Osteocyte (in vitro differentiated cells): Measurements from ENCODE around the gene MOGAT3. TPM values are rescaled to one million over a fixed set of nuclear protein-coding genes. Genes with fewer than 3 reads are reported as not detected.
A peak's percentile ranks its signal among the peaks of the same experiment; 100 is the strongest.

ENCODE experiments used
- DNase-seq: peaks from one replicate; pipeline ENCODE4 v3.0.0; 2021; ENCODE audit warnings: mixed read lengths; ENCODE audit not compliant: unreplicated experiment; ENCODE audit errors: extremely low spot score
- H3K27ac Mint-ChIP-seq: one replicate; pipeline ENCODE4 v1.8.0; 2021; ENCODE audit warnings: mild to moderate bottlenecking, mixed read lengths; ENCODE audit not compliant: unreplicated experiment
- H3K27me3 Mint-ChIP-seq: one replicate; pipeline ENCODE4 v1.8.0; 2021; ENCODE audit warnings: mixed read lengths; ENCODE audit not compliant: unreplicated experiment
- H3K36me3 Mint-ChIP-seq: one replicate; pipeline ENCODE4 v1.8.0; 2021; ENCODE audit warnings: mixed read lengths; ENCODE audit not compliant: unreplicated experiment
- H3K4me1 Mint-ChIP-seq: one replicate; pipeline ENCODE4 v1.8.0; 2021; ENCODE audit warnings: mixed read lengths; ENCODE audit not compliant: unreplicated experiment
- H3K4me3 Mint-ChIP-seq: one replicate; pipeline ENCODE4 v1.8.0; 2021; ENCODE audit warnings: mild to moderate bottlenecking, moderate library complexity, mixed read lengths; ENCODE audit not compliant: unreplicated experiment
- H3K9me3 Mint-ChIP-seq: one replicate; pipeline ENCODE4 v1.8.0; 2021; ENCODE audit warnings: mixed read lengths; ENCODE audit not compliant: unreplicated experiment
- CTCF ChIP-seq: fragments of 200-600 bp; sonication (generic); IDR thresholded peaks from 2 replicates; pipeline ENCODE4 v1.5.0; 2021; ENCODE audit warnings: antibody characterized with exemption, mild to moderate bottlenecking, moderate library complexity
- total RNA-seq: library from RNA; stranded (reverse); gene quantifications from 2 replicates; pipeline ENCODE4 v1.2.1, GENCODE V29; 2021

Gene MOGAT3
- total RNA-seq, 1 donor from 2014 or later: not detected

- Mint-ChIP-seq H3K4me1 (peaks cover 4% of the 10 kb centered on the region), H3K36me3 (no peaks in the 10 kb centered on the region), H3K27me3 (peaks cover 10% of the 10 kb centered on the region), H3K4me3 (no peak overlapping the region), H3K27ac (no peak overlapping the region), H3K9me3 (no peaks in the 10 kb centered on the region)
- no peak for DNase-seq
- TF ChIP-seq CTCF: no peak
Observed at GRCh38 chr7:101186194-101186593, 14.6 kb downstream of the MOGAT3 start.

GRCh38 chr7:101185258-101185839 lies 15.5 kb downstream of the MOGAT3 start:
- Mint-ChIP-seq H3K36me3 (no peaks in the 10 kb centered on the region), H3K4me3 (no peak overlapping the region), H3K27ac (no peak overlapping the region), H3K27me3 (peaks cover 17% of the 10 kb centered on the region), H3K9me3 (no peaks in the 10 kb centered on the region), H3K4me1 (peaks cover 8% of the 10 kb centered on the region)
- TF ChIP-seq CTCF: no peak
- no peak for DNase-seq

GRCh38 chr7:101180130-101180755 lies 20.6 kb downstream of the MOGAT3 start, which contains the start of gene NAT16:
Gene NAT16, minus strand, starts transcription at chr7:101180293. Its CDS starts 5,486 bp downstream, at chr7:101174807.
- Mint-ChIP-seq H3K27ac (no peak within 1 kb of the TSS), H3K4me3 (peak within 1 kb of the TSS; percentile 68), H3K4me1 (peaks cover 14% of the 10 kb centered on the region), H3K36me3 (no peaks in the 10 kb centered on the region), H3K9me3 (no peaks in the 10 kb centered on the region), H3K27me3 (peaks cover 50% of the 10 kb centered on the region)
- no peak for DNase-seq
- no peak for TF ChIP-seq CTCF

- H3K9me3 Mint-ChIP-seq: no peaks in the 10 kb centered on the region
- H3K27me3 Mint-ChIP-seq: peaks cover 54% of the 10 kb centered on the region
- peak overlapping the region; percentile 4 for H3K4me3 Mint-ChIP-seq
- no peaks in the 10 kb centered on the region for H3K36me3 Mint-ChIP-seq
- H3K27ac Mint-ChIP-seq: no peak overlapping the region
- peaks cover 14% of the 10 kb centered on the region for H3K4me1 Mint-ChIP-seq
- no peak for TF ChIP-seq CTCF
- DNase-seq: no peak
Observed at GRCh38 chr7:101179713-101180112, 21.1 kb downstream of the MOGAT3 start.

GRCh38 chr7:101179117-101179516 lies 21.7 kb downstream of the MOGAT3 start:
- Mint-ChIP-seq H3K27me3 (peaks cover 58% of the 10 kb centered on the region), H3K4me3 (peak overlapping the region; percentile 68), H3K27ac (no peak overlapping the region), H3K36me3 (no peaks in the 10 kb centered on the region), H3K9me3 (no peaks in the 10 kb centered on the region), H3K4me1 (peaks cover 16% of the 10 kb centered on the region)
- TF ChIP-seq CTCF: no peak
- DNase-seq: no peak
